Activated T-cell treated with anti-CD3 and anti-CD28 coated beads for 24 hours (primary cell): ENCODE measurements around the gene CLPSL1.
"Not testable (repeated sequence)": the region's sequence is repeated elsewhere in the genome, so short reads cannot be mapped to it uniquely, and the experiment has no call there.

Source experiments
- DNase-seq: peaks from one replicate; pipeline ENCODE4 v3.0.0-alpha.2; 2020; ENCODE audit warnings: low read depth

Gene CLPSL1

GRCh38 chr6:35780719-35781118 lies at the start of gene CLPSL1:
CLPSL1 (plus strand) TSS chr6:35781019; CDS start chr6:35781111, 92 bp downstream.
- no peak for DNase-seq

- peak; percentile 88 for DNase-seq
Observed at GRCh38 chr6:35731414-35731735, 49.4 kb upstream of the CLPSL1 start.

GRCh38 chr6:35731736-35732532 lies 48.9 kb upstream of the CLPSL1 start:
- peak; percentile 90 for DNase-seq

GRCh38 chr6:35733633-35734032 lies 47.2 kb upstream of the CLPSL1 start:
- DNase-seq, result no peak

- DNase-seq, result not testable (repeated sequence)
Observed at GRCh38 chr6:35734319-35734718, 46.5 kb upstream of the CLPSL1 start.

GRCh38 chr6:35735452-35735851 lies 45.4 kb upstream of the CLPSL1 start:
- DNase-seq, result no peak

- peak; percentile 82 for DNase-seq
Observed at GRCh38 chr6:35736253-35736894, 44.4 kb upstream of the CLPSL1 start.

- no peak for DNase-seq
Observed at GRCh38 chr6:35736982-35737412, 43.8 kb upstream of the CLPSL1 start, which contains the start of gene ARMC12. ARMC12 (plus strand) TSS chr6:35737032; CDS start chr6:35737109, 77 bp downstream.

GRCh38 chr6:35737413-35738211 lies 43.2 kb upstream of the CLPSL1 start:
- DNase-seq, result no peak

- no peak for DNase-seq
Observed at GRCh38 chr6:35739645-35740524, 40.9 kb upstream of the CLPSL1 start.

- no peak for DNase-seq
Observed at GRCh38 chr6:35742842-35743241, 38.0 kb upstream of the CLPSL1 start.

- DNase-seq, result no peak
Observed at GRCh38 chr6:35745509-35745908, 35.3 kb upstream of the CLPSL1 start.

- DNase-seq, result no peak
Observed at GRCh38 chr6:35746516-35746915, 34.3 kb upstream of the CLPSL1 start.

GRCh38 chr6:35747877-35748276 lies 32.9 kb upstream of the CLPSL1 start:
- DNase-seq, result no peak

- DNase-seq, result no peak
Observed at GRCh38 chr6:35750557-35750956, 30.3 kb upstream of the CLPSL1 start.

GRCh38 chr6:35751594-35751993 lies 29.2 kb upstream of the CLPSL1 start:
- no peak for DNase-seq

- no peak for DNase-seq
Observed at GRCh38 chr6:35752330-35752729, 28.5 kb upstream of the CLPSL1 start.

- DNase-seq, result no peak
Observed at GRCh38 chr6:35754452-35755277, 26.2 kb upstream of the CLPSL1 start.

GRCh38 chr6:35755278-35755924 lies 25.4 kb upstream of the CLPSL1 start:
- no peak for DNase-seq

GRCh38 chr6:35757456-35758123 lies 23.2 kb upstream of the CLPSL1 start:
- DNase-seq, result no peak
